Measurements from ENCODE around the gene IST1.
"Not testable (repeated sequence)": the region's sequence is repeated elsewhere in the genome, so short reads cannot be mapped to it uniquely, and the experiment has no call there.

IST1 gene

GRCh38 chr16:71894921-71895678 lies at the start of gene IST1:
Gene IST1 (plus strand): TSS chr16:71895531. CDS start chr16:71915641, 20,110 bp downstream.
- DNase-seq: peak; percentile 98

- peak; percentile 94 for DNase-seq
These were observed 49.5 kb upstream of the IST1 start, which contains the start of gene ATXN1L for GRCh38 chr16:71845639-71846430. Gene ATXN1L (plus strand): TSS chr16:71845976. CDS start chr16:71849741, 3,765 bp downstream.

- DNase-seq: no peak
These were observed 48.9 kb upstream of the IST1 start for GRCh38 chr16:71846431-71846830.

DNA sequence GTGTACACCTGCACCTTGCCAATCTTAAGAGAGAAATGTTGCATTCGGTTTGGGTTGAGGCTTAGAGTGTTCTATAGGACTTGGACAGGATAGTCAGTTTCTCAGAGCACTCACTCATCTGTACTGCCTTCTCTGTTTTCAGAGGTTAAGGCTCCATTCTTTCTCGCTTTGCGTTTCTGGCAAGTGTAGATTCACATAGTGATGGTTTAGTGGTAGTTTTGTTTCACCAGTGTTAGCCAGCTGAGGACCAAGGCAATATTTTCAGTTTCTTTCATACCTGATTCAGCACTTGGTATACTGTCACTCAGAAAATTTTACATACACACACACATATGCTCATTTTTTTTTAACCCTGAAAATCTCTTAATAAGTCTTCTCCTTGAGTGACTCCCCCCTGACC lies 48.2 kb upstream of the IST1 start:
- DNase-seq: no peak

- DNase-seq: no peak
These were observed 46.7 kb upstream of the IST1 start for GRCh38 chr16:71848622-71849021.

GRCh38 chr16:71851746-71852145 lies 43.6 kb upstream of the IST1 start:
- DNase-seq: no peak

- DNase-seq: no peak
These were observed 43.2 kb upstream of the IST1 start for GRCh38 chr16:71852158-71852557.

DNA sequence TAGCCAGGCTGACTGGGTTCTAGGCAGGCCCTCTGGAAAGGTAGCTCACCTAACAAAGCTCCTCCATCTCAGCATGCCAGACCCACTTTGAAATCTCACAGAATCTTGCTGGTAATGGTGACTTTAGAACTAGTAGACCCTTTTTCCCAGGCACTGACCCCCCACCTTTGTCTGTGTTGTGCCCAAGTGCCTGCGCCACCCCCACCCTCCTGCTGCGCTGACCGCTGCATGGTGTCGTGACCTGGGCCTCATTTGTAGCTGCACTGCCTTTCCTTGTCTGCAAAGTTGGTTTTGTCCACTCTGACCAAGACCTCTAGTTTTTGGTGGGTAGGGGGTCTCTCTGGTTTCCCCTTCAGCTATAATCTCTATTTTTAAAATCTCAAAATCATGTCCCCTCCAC lies 42.8 kb upstream of the IST1 start:
- DNase-seq: no peak

DNA sequence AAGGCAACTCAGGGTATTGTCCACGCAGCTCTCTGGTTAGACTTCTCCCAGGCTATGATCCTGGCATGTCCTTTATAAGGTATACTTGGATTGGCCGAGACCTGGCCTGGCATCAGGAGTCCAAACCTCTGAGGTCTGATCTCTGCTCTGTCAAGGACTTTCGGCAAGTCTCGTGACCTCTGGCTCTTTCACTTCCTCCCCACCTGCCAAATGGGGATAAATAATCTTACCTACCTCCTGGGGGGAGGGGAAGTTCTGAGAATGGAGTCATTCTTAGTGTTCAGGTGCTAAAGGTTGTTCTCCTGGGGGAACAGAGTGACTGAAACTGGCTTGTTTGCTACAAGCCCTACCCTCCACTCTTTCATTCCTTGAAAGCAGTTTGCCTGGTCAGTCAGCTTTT lies 41.9 kb upstream of the IST1 start:
- DNase-seq: no peak

DNA sequence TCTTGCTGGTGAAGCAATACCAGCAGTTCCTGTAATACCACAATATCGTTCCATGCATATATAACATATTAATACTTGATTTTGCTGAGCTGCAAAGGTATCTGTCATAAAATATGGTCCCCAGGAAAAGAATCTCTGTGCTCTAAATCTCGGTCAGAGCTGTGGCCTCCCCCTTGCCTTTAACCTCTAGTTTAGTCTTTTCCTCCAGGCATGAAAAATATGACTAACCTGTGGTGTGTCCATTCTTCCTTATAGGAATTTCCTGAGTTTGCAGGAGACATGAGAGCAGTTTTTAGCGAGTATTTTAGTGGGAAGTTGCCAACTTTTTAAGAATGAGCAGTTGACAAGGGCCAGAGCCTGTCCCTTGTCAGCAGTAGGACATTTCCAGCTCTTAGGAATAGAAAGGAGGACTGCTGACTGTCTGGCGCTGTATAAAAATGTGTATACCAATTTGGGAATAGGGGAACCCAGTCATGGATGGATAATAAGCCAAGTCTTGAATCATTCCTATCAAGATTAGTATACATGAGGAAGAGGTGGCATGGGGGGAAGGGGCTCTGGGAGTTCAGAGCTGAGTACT lies 40.9 kb upstream of the IST1 start:
- no peak for DNase-seq

- no peak for DNase-seq
These were observed 39.2 kb upstream of the IST1 start for GRCh38 chr16:71855937-71856662.

GRCh38 chr16:71859762-71860521 lies 35.4 kb upstream of the IST1 start:
- DNase-seq: no peak

DNA sequence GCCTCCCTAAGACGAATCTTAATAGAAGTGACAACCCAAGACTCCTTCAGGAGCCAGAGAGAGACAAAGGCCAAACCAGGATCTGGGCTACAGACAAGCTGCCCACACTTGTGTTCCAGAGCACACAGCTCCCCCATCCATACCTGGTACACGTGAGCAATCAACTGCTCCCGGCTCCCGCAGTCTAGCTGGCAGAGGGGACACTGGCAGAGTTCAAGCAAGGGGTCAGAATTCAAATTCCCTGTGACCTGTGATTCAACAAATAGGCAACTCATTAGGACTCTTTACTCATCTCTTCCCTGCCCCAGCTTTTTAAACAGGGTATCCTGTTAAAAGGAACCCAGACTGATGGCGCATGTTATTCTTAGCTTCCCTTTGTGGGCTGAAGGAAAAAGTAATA lies 31.3 kb upstream of the IST1 start:
- DNase-seq: no peak

DNA sequence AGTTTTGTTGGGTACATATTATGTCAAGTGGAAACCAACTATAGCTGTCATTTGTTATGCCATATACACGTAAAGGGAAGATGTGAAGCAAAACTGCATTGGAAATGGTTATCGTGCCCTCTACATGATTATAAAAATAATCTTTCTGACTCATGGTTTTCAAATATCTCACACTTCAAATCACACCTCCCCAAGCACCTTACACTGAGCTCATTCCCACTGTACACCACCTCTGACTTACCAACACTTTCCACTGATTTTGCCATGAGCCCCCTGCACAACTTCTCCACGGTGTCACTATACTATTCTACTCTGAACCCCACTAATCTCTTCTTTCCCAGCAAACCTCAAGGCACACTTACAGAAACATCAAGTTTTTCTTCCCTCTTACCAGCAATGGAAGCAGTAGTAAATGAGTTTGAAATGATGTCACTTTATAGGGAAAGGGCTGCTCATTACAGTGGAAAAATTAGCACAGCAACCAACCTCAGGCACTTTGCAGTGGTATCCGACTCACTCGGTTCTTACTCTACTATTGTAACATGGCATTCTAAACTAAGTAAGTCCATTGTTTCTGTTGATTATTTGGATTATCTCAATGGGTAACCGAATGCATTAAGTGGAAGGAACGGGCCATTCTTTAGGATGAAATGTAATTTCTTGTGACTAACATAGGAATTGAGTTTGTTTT lies 30.0 kb upstream of the IST1 start:
- no peak for DNase-seq

DNA sequence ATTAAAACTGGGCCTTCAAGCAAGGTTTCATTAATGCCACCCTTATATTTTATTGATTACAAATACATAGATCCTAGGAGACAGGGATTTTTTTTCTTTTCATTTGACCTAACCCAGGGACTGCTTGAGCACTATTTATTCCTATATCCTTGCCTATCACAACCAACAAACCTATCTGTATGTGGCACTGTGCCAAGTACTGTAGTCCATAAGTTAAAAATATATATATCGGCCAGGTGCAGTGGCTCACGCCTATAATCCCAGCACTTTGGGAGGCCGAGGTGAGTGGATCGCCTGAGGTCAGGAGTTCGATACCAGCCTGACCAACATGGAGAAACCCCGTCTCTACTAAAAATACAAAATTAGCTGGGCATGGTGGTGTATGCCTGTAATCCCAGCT lies 28.2 kb upstream of the IST1 start:
- DNase-seq: not testable (repeated sequence)

DNA sequence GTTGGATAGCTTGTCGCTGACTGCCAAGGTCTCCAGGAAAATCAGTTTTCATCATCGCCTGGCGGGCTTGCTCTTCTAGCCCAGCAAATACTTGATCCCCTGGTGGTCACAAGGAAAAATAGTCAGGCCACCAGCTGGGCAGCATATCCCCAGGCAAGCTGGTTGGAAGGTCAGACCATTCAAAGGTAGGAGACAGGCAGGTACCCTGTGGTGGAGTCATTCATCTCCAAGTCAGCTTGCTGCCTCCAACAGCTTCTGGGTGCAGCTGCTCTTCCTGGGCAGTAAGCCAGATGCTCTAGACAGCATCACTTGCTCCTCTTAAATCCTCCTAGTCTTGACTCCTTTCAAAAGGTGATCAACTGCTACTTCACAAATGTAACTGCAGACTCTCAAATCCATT lies 27.4 kb upstream of the IST1 start:
- no peak for DNase-seq

DNA sequence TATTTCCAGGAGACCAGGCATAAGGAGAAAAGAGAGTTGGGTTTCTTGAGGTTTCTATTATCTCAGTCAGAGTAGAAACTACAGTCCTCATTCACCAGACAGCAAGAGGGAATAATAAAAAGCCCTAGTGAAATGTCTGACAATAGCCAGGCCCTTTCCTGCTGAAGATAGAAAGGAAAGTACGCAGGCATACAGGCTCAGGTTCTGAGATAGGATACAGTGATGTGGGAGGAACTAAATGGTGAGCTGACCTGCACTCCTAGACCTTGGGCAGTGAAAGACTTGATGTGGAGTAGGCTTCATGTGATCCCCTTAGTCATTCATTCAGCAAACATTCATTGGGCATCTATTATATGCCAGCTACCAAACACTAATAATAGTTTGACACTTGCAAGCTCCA lies 26.2 kb upstream of the IST1 start:
- no peak for DNase-seq

GRCh38 chr16:71870818-71871217 lies 24.5 kb upstream of the IST1 start:
- no peak for DNase-seq

GRCh38 chr16:71873199-71873598 lies 22.1 kb upstream of the IST1 start:
- DNase-seq: no peak

GRCh38 chr16:71878911-71879310 lies 16.4 kb upstream of the IST1 start:
- no peak for DNase-seq

- no peak for DNase-seq
These were observed 15.2 kb upstream of the IST1 start for GRCh38 chr16:71880176-71880575.

Measured in retina (tissue), 1 donor.